Endometrial microvascular endothelial cells (primary cell): ENCODE measurements around the gene TYW1. TPM values are rescaled to one million over a fixed set of nuclear protein-coding genes. Genes with fewer than 3 reads are reported as not detected.
"Not testable (repeated sequence)": the region's sequence is repeated elsewhere in the genome, so short reads cannot be mapped to it uniquely, and the experiment has no call there.

Source experiments
- in situ Hi-C: cut with HindIII; loops from 2 replicates; pipeline ENCODE4 v1.10.0; 2017; ENCODE audit warnings: low sequenced_read_pairs, low pct_unique_long_range_greater_than_20kb; ENCODE audit errors: inconsistent ontology term
- total RNA-seq: library from RNA; depleted of rRNA; stranded (reverse); fragments of >200 nt; gene quantifications from one replicate; pipeline ENCODE4 v1.2.3, GENCODE V29; 2015; ENCODE audit errors: inconsistent ontology term

The TYW1 gene
- 22.4 TPM for total RNA-seq

GRCh38 chr7:66996444-66997191 lies at the start of gene TYW1:
TYW1 (plus strand) TSS chr7:66996833; CDS start chr7:66996979, 146 bp downstream.
- in situ Hi-C loops, result not testable (repeated sequence)

DNA sequence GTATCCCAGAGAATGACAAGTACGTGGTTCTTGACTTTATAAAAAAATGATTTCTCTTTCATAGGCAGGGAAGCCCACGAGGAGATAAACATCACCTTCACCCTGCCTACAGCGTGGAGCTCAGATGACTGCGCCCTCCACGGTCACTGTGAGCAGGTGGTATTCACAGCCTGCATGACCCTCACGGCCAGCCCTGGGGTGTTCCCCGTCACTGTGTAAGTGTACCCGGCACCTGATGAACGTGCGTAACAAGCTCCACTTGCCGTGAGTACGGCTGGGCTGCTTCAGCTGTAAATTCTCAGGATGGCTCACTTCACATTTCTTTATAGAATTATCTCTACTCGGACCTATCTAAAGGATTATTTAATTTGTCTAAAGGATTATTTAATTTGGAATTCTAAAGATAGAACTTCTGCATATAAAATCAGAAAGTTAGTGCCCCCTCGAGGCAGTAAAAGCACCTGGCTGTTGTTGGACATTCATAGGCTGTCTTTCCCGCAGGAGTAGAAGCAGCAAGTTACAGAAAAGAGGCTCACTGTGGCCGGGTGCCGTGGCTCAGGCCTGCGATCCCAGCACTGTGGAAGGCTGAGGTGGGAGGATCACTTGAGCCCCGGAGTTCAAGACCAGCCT lies 48.0 kb upstream of the TYW1 start:
- in situ Hi-C loops, result no loop called here

DNA sequence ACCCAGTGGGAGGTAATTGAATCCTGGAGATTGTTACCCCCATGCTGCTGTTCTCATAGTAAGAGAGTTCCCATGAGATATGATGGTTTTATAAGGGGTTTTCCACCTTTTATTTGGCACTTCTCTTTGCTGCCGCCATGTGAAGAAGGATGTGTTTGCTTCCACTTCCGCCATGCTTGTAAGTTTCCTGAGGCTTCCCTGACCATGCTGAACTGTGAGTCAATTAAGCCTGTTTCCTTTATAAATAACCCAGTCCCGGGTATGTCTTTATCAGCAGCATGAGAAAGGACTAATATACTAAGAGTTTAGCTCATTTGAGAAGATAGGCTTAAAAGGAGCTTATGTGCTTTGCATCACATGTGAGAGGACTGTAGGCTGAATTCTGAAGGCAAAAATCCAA lies 46.3 kb upstream of the TYW1 start:
- in situ Hi-C loops, result no loop called here

GRCh38 chr7:66950763-66951162 lies 45.9 kb upstream of the TYW1 start:
- in situ Hi-C loops, result no loop called here

- in situ Hi-C loops, result no loop called here
These were observed 44.1 kb upstream of the TYW1 start for GRCh38 chr7:66952343-66953043.

DNA sequence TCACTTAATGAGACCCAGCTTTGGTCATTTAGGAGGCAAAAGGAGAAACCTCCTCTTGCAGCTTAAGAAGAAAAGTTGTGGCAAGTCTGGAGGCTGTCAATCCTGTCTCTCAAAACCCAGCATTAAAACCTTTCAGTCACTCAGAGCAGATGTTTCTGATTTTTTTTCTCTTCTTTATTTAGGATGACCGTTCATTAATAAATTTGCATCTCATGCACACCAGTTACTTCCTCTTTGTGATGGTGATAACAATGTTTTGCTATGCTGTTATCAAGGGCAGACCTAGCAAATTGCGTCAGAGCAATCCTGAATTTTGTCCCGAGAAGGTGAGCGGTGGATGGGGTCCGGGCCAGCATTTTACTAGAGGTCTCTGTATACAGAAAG lies 43.6 kb upstream of the TYW1 start:
- in situ Hi-C loops, result no loop called here

GRCh38 chr7:66957595-66958290 lies 38.9 kb upstream of the TYW1 start:
- in situ Hi-C loops, result no loop called here

DNA sequence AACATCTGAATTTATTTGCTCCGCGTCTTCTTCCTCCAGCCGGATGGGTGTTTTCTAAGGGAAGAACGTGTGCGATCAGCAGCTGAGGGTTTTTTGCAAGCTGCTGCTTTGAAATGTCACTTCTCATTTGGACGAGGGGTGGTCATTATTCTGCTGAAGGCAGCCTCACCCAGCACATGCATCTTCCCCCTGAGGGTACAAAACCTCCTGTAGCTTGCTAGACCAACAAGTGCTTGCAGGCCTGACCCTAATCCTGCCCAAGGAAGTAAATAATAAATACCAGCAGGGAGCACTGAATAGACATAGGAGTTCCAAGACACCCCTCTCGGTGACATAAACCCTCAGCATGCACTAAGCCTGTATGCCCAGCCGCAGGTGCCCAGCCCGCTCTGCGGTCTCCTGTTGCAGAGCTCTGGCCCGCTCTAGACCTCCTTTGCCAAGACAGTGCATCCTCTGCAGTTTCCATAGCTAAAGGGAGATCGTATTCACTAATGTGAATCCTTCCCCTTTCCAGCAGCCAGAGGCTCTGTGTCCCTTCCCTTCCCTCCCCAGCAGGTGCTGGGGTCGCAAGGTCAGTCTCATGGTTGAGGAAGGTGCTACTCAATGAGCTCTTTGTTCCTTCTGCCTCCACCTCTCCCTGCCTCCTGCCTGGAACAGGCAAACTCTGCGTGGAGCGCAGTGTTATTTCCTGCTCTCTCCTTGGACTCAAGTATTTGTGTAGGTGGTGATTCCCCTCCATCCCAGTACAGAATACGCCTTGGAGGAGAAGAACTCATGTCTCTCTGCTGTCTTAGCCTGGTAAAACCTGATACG lies 37.9 kb upstream of the TYW1 start:
- in situ Hi-C loops, result no loop called here

GRCh38 chr7:66960192-66960591 lies 36.4 kb upstream of the TYW1 start:
- in situ Hi-C loops, result no loop called here

DNA sequence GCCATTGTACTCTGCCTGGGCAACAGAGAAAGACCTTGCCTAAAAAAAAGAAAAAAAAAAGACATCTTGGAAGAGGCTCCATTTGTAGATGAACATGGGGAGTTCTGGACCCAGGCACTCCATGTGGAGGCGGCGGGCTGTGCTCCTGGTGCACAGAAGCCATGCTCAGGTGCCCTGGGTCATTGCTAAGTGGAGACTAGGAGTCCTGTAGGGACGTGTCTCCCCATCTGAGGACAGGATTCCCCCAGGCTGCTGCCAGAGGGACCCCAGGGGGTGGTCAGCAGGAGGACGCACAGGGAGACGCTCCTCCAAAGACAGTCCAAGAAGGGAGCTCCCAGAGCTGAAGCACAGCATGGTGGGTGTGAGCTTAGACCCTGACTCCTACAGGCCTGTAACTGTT lies 35.5 kb upstream of the TYW1 start:
- in situ Hi-C loops, result no loop called here

DNA sequence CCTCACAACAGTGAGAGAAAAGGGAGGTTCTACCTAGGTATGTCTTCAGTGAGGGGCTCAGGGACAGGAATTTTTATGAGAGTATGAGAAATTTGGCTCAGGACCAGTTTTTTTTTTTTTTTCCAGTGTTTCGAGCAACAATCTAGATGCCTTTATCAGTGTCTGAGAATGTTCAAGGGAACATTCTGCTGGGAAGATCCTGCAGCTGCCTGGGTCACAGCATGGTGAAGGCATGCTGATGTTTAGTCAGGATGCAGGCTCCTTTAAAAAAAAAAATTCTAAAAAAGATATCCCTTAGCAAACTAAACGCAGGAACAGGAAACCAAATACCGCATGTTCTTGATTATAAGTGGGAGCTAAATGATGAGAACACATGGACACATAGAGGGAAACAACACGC lies 32.2 kb upstream of the TYW1 start:
- in situ Hi-C loops, result no loop called here

DNA sequence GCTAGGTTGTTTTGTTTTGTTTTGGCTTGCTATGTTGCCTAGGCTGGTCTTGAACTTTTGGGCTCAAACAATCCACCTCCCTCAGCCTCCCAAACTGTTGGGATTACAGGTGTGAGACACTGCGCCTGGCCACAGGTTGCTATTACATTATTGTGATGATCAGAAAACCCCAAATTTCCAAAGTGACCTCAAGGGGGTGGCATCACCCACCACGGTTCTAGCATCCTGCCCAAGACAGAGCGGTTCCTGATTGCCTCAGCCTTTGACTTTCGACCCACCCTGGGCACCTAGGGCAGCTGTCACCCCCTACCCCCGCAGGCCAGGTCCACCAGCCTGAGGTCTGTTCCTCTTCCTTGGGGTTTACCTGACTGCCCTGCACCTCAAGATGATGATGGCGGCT lies 29.6 kb upstream of the TYW1 start:
- in situ Hi-C loops, result no loop called here

DNA sequence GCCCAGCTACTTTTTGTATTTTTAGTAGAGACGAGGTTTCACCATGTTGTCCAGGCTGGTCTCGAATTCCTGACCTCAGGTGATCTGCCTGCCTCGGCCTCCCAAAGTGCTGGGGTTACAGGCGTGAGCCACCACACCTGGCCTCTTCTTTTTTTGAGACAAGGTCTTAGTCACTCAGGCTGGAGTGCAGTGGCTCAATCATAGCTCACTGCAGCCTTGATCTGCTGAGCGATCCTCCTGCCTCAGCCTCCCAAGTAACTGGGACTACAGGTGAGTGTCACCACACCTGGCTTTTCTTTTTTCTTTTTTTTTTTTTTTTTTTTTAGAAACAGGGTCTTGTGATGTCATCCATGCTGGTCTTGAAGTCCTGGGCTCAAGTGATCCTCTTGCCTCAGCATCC lies 27.6 kb upstream of the TYW1 start:
- in situ Hi-C loops, result not testable (repeated sequence)

DNA sequence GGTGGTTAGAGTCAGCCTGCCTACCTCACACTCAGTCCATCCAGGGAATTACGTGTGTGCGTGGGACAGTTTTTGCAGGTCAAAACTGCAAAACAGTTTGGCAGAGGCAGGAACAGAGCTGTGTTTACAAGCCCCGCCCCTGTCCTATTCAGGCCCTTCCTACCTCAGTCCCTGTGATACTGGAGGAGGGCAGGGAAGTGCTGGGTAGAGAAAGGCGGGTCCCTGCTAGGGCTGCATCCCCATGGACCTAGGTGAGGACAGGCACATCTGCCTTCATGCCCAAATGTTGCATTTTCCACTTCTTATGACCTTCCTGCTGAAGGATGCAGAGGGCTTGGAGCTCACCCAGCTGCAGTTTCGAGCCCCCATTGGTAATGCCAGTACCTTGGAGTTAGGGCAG lies 26.3 kb upstream of the TYW1 start:
- in situ Hi-C loops, result no loop called here

DNA sequence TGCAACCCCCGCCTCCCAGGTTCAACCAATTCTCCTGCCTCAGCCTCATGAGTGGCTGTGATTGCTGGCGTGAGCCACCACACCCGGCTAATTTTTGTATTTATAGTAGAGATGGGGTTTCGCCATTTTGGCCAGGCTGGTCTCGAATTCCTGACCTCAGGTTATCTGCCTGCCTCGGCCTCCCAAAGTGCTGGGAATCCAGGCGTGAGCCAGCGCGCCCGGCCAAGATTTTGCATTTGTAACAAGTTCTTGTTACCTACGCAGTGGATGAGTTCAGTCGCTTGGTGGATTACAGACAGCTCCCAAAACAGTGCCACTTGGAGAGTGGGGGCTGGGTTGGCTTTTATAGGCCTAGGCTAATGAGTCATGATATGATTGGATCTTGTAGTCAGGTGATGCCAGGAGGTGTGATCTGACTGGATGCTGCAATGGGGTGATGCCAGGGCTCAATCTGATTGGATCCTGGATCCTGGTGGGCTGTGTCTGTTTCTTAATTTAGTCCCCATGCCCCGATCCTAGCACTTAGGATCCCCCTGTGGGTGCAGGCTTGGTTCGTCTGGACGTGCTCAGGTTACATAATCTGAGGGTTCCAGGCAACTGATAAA lies 21.5 kb upstream of the TYW1 start:
- in situ Hi-C loops, result no loop called here

DNA sequence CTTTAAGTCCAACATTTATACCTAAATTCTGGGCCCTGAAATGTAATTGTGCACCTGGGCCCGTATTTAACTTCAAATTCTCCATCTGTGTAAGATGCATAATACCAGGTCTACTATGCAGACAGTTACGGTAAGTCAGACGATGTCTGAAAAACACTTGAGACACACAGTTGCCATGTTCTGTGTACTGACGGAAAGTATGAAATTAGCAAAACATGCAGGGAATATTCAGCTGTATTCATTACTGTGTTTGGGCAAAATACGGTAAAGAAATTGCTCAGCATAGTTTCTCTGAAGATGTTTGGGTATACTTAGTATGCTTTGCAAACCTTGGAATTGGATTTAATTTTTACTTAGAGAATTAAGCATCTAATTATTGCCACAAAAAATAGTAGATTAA lies 18.3 kb upstream of the TYW1 start:
- in situ Hi-C loops, result not testable (repeated sequence)

- in situ Hi-C loops, result not testable (repeated sequence)
These were observed 17.6 kb upstream of the TYW1 start for GRCh38 chr7:66979013-66979412.

GRCh38 chr7:66980336-66980735 lies 16.3 kb upstream of the TYW1 start:
- in situ Hi-C loops, result not testable (repeated sequence)
